NB4 (cell line): ENCODE results near the gene MEGF9.

Experiments used
- CTCF ChIP-seq: IDR thresholded peaks from one replicate; pipeline ENCODE4 v1.5.1; 2012; ENCODE audit warnings: low read depth, low read length
- MYC ChIP-seq: IDR thresholded peaks from 2 replicates; pipeline ENCODE4 v1.6.1; 2011; ENCODE audit warnings: low read depth, low read length
- POLR2A ChIP-seq: IDR thresholded peaks from 2 replicates; pipeline ENCODE4 v1.6.1; 2011; ENCODE audit warnings: mild to moderate bottlenecking; ENCODE audit not compliant: insufficient read length; ENCODE audit errors: extremely low read depth

DNA sequence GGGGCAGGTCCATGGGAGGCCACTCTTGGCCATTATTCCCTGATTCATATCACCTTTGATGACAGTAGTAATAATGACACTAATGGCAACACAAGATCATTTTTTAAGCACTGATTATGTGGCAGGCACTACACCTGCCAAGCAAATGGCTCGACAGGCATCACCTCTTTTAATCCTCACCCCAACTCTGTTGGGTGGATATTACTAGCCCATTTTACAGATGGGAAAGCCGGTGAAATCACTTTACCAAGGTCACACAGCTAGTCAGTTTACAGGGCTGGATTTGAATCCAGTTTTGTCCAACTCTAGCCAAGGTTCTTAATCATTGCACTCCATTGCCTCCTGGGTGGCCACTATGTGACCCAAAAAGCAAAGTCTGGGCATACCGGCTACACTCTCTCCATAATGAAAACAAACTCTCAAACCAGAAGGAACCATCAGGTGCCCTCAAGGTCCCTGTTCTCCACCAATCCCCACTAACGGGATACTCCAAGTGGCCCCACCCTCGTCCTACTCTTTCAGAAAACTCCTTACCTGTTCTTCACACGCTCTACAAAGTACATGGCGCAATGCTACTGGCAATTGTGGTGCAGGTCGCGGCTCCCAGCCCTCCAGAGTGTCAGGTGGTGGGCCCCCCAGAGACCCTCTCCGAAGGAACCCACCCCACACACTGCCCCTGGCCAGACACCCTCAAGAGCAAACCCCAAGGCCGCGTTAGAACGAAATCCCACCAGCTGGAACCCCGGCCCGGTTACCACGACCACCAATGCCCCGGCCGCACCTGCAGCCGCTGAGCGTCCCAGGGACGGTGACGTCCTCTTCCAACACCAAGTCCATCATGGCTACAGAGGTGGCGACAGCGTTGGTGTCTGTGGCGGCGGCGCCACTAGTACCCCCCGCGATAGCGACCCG is 134.9 kb downstream of the MEGF9 start:
- TF ChIP-seq CTCF: no peak
- TF ChIP-seq MYC: no peak
- no peak for TF ChIP-seq POLR2A
